Measurements from ENCODE around the gene SP6. TPM values are rescaled to one million over a fixed set of nuclear protein-coding genes. Genes with fewer than 3 reads are reported as not detected.

SP6 gene
- total RNA-seq, 1 experiment from 2014 or later: 3.3 TPM

GRCh38 chr17:47803751-47804150 is 47.2 kb downstream of the SP6 start:
- CTCF ChIA-PET: interaction anchor here (0.6 to 1.3 kb wide), 2 partner anchors 28 to 43 kb away, joined by 3 read pairs; no protein-coding TSS in a partner anchor
- ATAC-seq: no peak

More at GRCh38 chr17:47803751-47804150, 47.2 kb downstream of the SP6 start:
- DNase-seq (ENCODE audit: low spot score): no peak
- Mint-ChIP-seq H3K4me1 (no peaks in the 10 kb centered on the region), H3K4me3 (no peak overlapping the region), H3K36me3 (no peaks in the 10 kb centered on the region), H3K9me3 (no peaks in the 10 kb centered on the region), H3K27me3 (ENCODE audit: low read depth) (peaks cover 2% of the 10 kb centered on the region; the same call in 1 of the 2 replicates), H3K27ac (no peak overlapping the region)
- POLR2A ChIA-PET: no interaction called here
- TF ChIP-seq ZNF232 (CRISPR knock-in tag; IDR thresholded peaks at IDR 0.05): no peak
- no peak for TF ChIP-seq ATF2 (CRISPR knock-in tag; IDR thresholded peaks at IDR 0.05; ENCODE audit: borderline replicate concordance, low read depth)
- TF ChIP-seq USF2 (CRISPR knock-in tag; IDR thresholded peaks at IDR 0.05): no peak
- no peak for TF ChIP-seq MLX (CRISPR knock-in tag; IDR thresholded peaks at IDR 0.05)
- no peak for TF ChIP-seq ZNF317 (CRISPR knock-in tag; IDR thresholded peaks at IDR 0.05; ENCODE audit: borderline replicate concordance, low read depth)
- TF ChIP-seq RORB (CRISPR knock-in tag; IDR thresholded peaks at IDR 0.05): no peak
- TF ChIP-seq NFATC4 (CRISPR knock-in tag; IDR thresholded peaks at IDR 0.05): no peak
- no peak for TF ChIP-seq ATF3 (CRISPR knock-in tag; conservative IDR thresholded peaks at IDR 0.05)
- no peak for TF ChIP-seq TP53 (CRISPR knock-in tag; IDR thresholded peaks at IDR 0.05)
- no peak for TF ChIP-seq CTCF (IDR thresholded peaks at IDR 0.05)
- TF ChIP-seq FOXP4 (CRISPR knock-in tag; IDR thresholded peaks at IDR 0.05): no peak
- TF ChIP-seq OVOL2 (CRISPR knock-in tag; IDR thresholded peaks at IDR 0.05; ENCODE audit: borderline replicate concordance): no peak
- no peak for TF ChIP-seq TEAD4 (CRISPR knock-in tag; IDR thresholded peaks at IDR 0.05)
- TF ChIP-seq ZNF138 (CRISPR knock-in tag; conservative IDR thresholded peaks at IDR 0.05): no peak

All from WTC11 (cell line).